Measurements from ENCODE around the gene SF1.

DNA sequence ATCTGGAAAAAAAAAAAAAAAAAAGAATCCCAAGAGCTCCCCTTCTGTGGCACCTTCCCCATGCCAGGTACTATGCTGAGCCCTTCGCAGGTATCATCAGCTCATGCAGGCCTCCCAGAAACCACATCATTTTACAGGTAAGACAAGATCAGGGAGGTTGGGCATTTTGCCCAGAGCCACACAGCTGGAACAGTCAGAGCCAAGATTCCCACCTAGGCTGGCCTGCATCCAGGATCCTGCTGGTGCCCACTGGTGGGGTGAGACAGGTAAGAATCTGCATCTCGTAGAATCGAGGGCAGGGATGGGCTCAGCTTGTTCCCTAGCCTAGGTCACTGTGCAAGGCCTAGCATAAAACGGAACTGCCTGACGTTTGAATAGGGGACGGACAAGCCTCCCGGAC lies 47.7 kb upstream of the SF1 start:
- TF ChIP-seq, protein P1, sequence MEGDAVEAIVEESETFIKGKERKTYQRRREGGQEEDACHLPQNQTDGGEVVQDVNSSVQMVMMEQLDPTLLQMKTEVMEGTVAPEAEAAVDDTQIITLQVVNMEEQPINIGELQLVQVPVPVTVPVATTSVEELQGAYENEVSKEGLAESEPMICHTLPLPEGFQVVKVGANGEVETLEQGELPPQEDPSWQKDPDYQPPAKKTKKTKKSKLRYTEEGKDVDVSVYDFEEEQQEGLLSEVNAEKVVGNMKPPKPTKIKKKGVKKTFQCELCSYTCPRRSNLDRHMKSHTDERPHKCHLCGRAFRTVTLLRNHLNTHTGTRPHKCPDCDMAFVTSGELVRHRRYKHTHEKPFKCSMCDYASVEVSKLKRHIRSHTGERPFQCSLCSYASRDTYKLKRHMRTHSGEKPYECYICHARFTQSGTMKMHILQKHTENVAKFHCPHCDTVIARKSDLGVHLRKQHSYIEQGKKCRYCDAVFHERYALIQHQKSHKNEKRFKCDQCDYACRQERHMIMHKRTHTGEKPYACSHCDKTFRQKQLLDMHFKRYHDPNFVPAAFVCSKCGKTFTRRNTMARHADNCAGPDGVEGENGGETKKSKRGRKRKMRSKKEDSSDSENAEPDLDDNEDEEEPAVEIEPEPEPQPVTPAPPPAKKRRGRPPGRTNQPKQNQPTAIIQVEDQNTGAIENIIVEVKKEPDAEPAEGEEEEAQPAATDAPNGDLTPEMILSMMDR (IDR thresholded peaks at IDR 0.05) = no peak
- TF ChIP-seq POLR2A (IDR thresholded peaks at IDR 0.05) = no peak
